ENCODE results near the gene VPS18.

The VPS18 gene

DNA sequence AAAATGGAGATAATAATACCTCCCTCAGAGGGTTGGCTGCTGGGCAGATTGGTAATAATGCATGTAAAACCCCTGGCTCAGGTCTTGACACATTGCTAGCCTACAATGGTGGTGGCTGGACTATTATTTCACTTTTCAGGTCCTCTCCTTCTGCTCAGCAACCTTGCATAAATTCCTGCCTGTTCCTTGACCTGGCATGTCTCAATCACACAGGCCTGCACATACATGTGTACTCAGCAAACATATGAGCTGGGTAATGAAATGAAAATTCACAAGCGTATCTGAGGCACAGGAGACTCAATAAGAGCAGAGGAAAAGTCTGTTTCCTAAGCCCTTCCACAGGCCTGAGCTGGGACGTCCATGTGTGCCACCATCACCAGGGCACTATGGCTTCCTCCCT, 17.4 kb downstream of the VPS18 start:
- no peak overlapping the region for H3K9ac ChIP-seq (ENCODE audit: low read length)
- TF ChIP-seq, protein P1, sequence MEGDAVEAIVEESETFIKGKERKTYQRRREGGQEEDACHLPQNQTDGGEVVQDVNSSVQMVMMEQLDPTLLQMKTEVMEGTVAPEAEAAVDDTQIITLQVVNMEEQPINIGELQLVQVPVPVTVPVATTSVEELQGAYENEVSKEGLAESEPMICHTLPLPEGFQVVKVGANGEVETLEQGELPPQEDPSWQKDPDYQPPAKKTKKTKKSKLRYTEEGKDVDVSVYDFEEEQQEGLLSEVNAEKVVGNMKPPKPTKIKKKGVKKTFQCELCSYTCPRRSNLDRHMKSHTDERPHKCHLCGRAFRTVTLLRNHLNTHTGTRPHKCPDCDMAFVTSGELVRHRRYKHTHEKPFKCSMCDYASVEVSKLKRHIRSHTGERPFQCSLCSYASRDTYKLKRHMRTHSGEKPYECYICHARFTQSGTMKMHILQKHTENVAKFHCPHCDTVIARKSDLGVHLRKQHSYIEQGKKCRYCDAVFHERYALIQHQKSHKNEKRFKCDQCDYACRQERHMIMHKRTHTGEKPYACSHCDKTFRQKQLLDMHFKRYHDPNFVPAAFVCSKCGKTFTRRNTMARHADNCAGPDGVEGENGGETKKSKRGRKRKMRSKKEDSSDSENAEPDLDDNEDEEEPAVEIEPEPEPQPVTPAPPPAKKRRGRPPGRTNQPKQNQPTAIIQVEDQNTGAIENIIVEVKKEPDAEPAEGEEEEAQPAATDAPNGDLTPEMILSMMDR (IDR thresholded peaks at IDR 0.05; ENCODE audit: low read depth, low read length) = no peak
- TF ChIP-seq EZH2phosphoT487 (IDR thresholded peaks at IDR 0.05; ENCODE audit: low read depth) = no peak
- H3K4me1 ChIP-seq (ENCODE audit: low read length) = peaks cover 33% of the 10 kb centered on the region
- H2AFZ ChIP-seq (ENCODE audit: low read depth, low read length) = peak overlapping the region; percentile 5; the same call in 1 of the 2 replicates
- no peaks in the 10 kb centered on the region for H4K20me1 ChIP-seq (ENCODE audit: insufficient read depth, low read length)
- H3K36me3 ChIP-seq (replicated peaks; ENCODE audit: low read depth, low read length) = no peaks in the 10 kb centered on the region
- no peaks in the 10 kb centered on the region for H3K79me2 ChIP-seq (ENCODE audit: low read length)
- no peak overlapping the region for H3K4me2 ChIP-seq (ENCODE audit: low read length)
- no peaks in the 10 kb centered on the region for H3K27me3 ChIP-seq (ENCODE audit: low read depth, low read length)
- no peak overlapping the region for H3K4me3 ChIP-seq (ENCODE audit: low read length)
- H3K9me3 ChIP-seq (ENCODE audit: insufficient read depth, low read length) = no peaks in the 10 kb centered on the region
- H3K27ac ChIP-seq (ENCODE audit: low read length) = no peak overlapping the region

DNA sequence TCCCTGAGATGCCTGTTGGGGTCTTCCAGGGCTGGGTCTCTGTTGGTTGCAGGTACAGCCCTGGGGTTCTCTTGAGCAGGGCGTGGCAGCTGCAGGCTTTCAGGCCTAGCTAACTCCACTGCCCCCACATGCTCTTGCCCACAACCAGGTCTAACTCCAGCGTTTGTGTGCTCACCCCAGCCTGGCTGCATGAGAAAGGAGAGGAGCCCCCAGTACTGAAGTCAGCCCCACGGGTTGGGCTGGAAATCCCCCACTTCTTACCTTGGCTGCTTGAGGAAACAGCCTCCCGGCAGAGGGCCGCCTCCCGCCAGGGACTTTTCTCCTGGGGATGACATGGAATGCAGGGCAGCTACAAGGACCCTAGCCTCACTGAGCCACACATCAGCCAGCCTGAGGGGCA, 18.2 kb downstream of the VPS18 start:
- H3K27ac ChIP-seq (ENCODE audit: low read length) = peak overlapping the region; percentile 36; the same call in 1 of the 2 replicates
- peak overlapping the region; percentile 37; the same call in 1 of the 2 replicates for H3K9ac ChIP-seq (ENCODE audit: low read length)

DNA sequence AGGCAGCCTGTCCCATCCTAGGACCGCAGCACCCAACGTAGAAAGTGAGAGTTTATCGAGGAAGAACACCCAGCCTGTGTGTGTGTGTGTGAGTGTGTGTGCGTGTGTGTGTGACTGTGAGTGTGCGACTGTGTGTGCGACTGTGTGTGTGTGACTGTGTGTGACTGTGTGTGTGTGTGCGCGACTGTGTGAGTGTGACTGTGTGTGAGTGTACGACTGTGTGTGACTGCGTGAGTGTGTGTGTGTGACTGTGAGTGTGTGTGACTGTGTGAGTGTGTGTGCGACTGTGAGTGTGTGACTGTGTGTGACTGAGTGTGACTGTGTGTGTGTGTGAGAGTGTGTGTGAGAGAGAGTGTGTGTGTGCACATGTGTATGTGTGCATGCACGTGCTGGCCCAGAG, 19.8 kb downstream of the VPS18 start:
- H3K4me1 ChIP-seq (ENCODE audit: low read length) = peaks cover 22% of the 10 kb centered on the region
- no peaks in the 10 kb centered on the region for H3K79me2 ChIP-seq (ENCODE audit: low read length)
- H3K4me3 ChIP-seq (ENCODE audit: low read length) = no peak overlapping the region
- no peaks in the 10 kb centered on the region for H3K36me3 ChIP-seq (replicated peaks; ENCODE audit: low read depth, low read length)
- no peaks in the 10 kb centered on the region for H4K20me1 ChIP-seq (ENCODE audit: insufficient read depth, low read length)
- no peak overlapping the region for H3K9ac ChIP-seq (ENCODE audit: low read length)
- no peak for TF ChIP-seq EZH2phosphoT487 (IDR thresholded peaks at IDR 0.05; ENCODE audit: low read depth)
- TF ChIP-seq, protein P1 (IDR thresholded peaks at IDR 0.05; ENCODE audit: low read depth, low read length) = no peak
- H2AFZ ChIP-seq (ENCODE audit: low read depth, low read length) = peak overlapping the region; percentile 81; the same call in 1 of the 2 replicates
- no peak overlapping the region for H3K27ac ChIP-seq (ENCODE audit: low read length)
- no peak overlapping the region for H3K4me2 ChIP-seq (ENCODE audit: low read length)
- H3K9me3 ChIP-seq (ENCODE audit: insufficient read depth, low read length) = no peaks in the 10 kb centered on the region
- H3K27me3 ChIP-seq (ENCODE audit: low read depth, low read length) = no peaks in the 10 kb centered on the region

More for the DNA sequence above, 18.2 kb downstream of the VPS18 start:
- H3K79me2 ChIP-seq (ENCODE audit: low read length) = no peaks in the 10 kb centered on the region
- no peaks in the 10 kb centered on the region for H4K20me1 ChIP-seq (ENCODE audit: insufficient read depth, low read length)
- peak overlapping the region; percentile 53 for H3K4me2 ChIP-seq (ENCODE audit: low read length)
- peak overlapping the region; percentile 91 for H2AFZ ChIP-seq (ENCODE audit: low read depth, low read length)
- TF ChIP-seq, protein P1 (IDR thresholded peaks at IDR 0.05; ENCODE audit: low read depth, low read length) = 0 out of 2 replicates have a peak, but pooled peaks have one; percentile 7
- TF ChIP-seq EZH2phosphoT487 (IDR thresholded peaks at IDR 0.05; ENCODE audit: low read depth) = no peak
- H3K9me3 ChIP-seq (ENCODE audit: insufficient read depth, low read length) = no peaks in the 10 kb centered on the region
- H3K4me3 ChIP-seq (ENCODE audit: low read length) = no peak overlapping the region
- H3K36me3 ChIP-seq (replicated peaks; ENCODE audit: low read depth, low read length) = no peaks in the 10 kb centered on the region
- H3K4me1 ChIP-seq (ENCODE audit: low read length) = peaks cover 27% of the 10 kb centered on the region
- H3K27me3 ChIP-seq (ENCODE audit: low read depth, low read length) = no peaks in the 10 kb centered on the region

DNA sequence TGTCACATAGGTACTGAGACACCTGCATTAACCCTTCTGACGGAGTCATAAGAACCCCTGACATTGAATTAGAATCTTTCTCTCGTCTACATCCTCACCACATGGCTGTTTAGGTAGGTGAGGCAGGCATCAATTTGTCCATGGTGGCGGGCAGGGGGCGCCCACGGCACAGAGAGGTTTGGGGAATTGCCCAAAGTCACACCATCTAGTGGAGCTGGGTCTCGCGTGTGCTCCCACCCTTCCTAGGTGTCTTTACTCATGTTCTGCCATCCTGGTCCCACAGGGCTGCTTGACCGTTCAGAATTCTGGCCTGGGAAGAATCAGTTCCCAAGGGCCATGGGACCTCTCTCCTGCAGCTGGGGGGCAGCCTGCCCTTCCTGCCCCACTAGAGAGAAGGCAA, 20.2 kb downstream of the VPS18 start:
- no peaks in the 10 kb centered on the region for H4K20me1 ChIP-seq (ENCODE audit: insufficient read depth, low read length)
- no peaks in the 10 kb centered on the region for H3K9me3 ChIP-seq (ENCODE audit: insufficient read depth, low read length)
- H3K27me3 ChIP-seq (ENCODE audit: low read depth, low read length) = no peaks in the 10 kb centered on the region
- no peak for TF ChIP-seq EZH2phosphoT487 (IDR thresholded peaks at IDR 0.05; ENCODE audit: low read depth)
- TF ChIP-seq, protein P1 (IDR thresholded peaks at IDR 0.05; ENCODE audit: low read depth, low read length) = peak; percentile 70
- no peak overlapping the region for H3K27ac ChIP-seq (ENCODE audit: low read length)
- H2AFZ ChIP-seq (ENCODE audit: low read depth, low read length) = peak overlapping the region; percentile 81; the same call in 1 of the 2 replicates
- H3K4me2 ChIP-seq (ENCODE audit: low read length) = peak overlapping the region; percentile 27; the same call in 1 of the 2 replicates
- no peaks in the 10 kb centered on the region for H3K36me3 ChIP-seq (replicated peaks; ENCODE audit: low read depth, low read length)
- H3K4me1 ChIP-seq (ENCODE audit: low read length) = peaks cover 22% of the 10 kb centered on the region
- H3K4me3 ChIP-seq (ENCODE audit: low read length) = no peak overlapping the region
- H3K9ac ChIP-seq (ENCODE audit: low read length) = no peak overlapping the region
- H3K79me2 ChIP-seq (ENCODE audit: low read length) = no peaks in the 10 kb centered on the region

Data from OCI-LY3 (cell line).